K562 (cell line): ENCODE measurements around the gene GLB1L. TPM values are rescaled to one million over a fixed set of nuclear protein-coding genes. Genes with fewer than 3 reads are reported as not detected.

Source experiments
- ADNP ChIP-seq: fragments of 200-800 bp; sonication (Bioruptor generic); IDR thresholded peaks from 2 replicates; pipeline ENCODE4 v1.6.1; 2016; ENCODE audit warnings: missing genetic modification characterization, missing compliant biosample characterization
- CCNT2 ChIP-seq: IDR thresholded peaks from 2 replicates; pipeline ENCODE4 v1.6.1; 2011; ENCODE audit warnings: borderline replicate concordance, low read depth, mild to moderate bottlenecking, moderate library complexity, mixed read lengths, low read length; ENCODE audit not compliant: insufficient read length; ENCODE audit errors: extremely low read depth
- CREM ChIP-seq: IDR thresholded peaks from 2 replicates; pipeline ENCODE4 v1.6.1; 2014; ENCODE audit warnings: antibody characterized with exemption, low read depth
- DIDO1 ChIP-seq: fragments of 450-650 bp; IDR thresholded peaks from 2 replicates; pipeline ENCODE4 v1.6.1; 2016; ENCODE audit warnings: low read depth, missing biosample characterization, missing genetic modification characterization
- ESRRB ChIP-seq: fragments of 250-450 bp; sonication (Bioruptor Pico); IDR thresholded peaks from 2 replicates; pipeline ENCODE4 v1.5.0; 2020; ENCODE audit warnings: mild to moderate bottlenecking, moderate library complexity, borderline replicate concordance
- ETV6 ChIP-seq, 3 experiments: fragments of 150-350 bp in 1 of 3; sonication (generic) in 1 of 3; formaldehyde crosslinking in 1 of 3; IDR thresholded peaks; 2 replicates each; pipeline versions ENCODE4 v1.6.1 to v1.8.0; 2014 to 2022; ENCODE audit warnings: borderline replicate concordance in 2 of 3, low read depth in 2 of 3, antibody characterized with exemption in 1 of 3, low read length in 1 of 3, mild to moderate bottlenecking in 1 of 3, missing genetic modification reagents in 1 of 3
- EWSR1 ChIP-seq: fragments of 450-650 bp; IDR thresholded peaks from 2 replicates; pipeline ENCODE4 v1.6.1; 2018; ENCODE audit warnings: borderline replicate concordance, mild to moderate bottlenecking, low read depth, moderate library complexity; ENCODE audit not compliant: partially characterized antibody
- FOXA1 ChIP-seq: fragments of 450-650 bp; IDR thresholded peaks from 2 replicates; pipeline ENCODE4 v1.6.1; 2016; ENCODE audit warnings: mild to moderate bottlenecking, borderline replicate concordance
- KDM5B ChIP-seq: fragments of 200-600 bp; sonication (generic); IDR thresholded peaks from 2 replicates; pipeline ENCODE4 v1.6.1; 2012; ENCODE audit warnings: low read depth, mild to moderate bottlenecking, moderate library complexity, low read length, control low read depth, inconsistent platforms; ENCODE audit not compliant: insufficient replicate concordance
- NFATC3 ChIP-seq: fragments of 450-650 bp; IDR thresholded peaks from 2 replicates; pipeline ENCODE4 v1.6.1; 2017; ENCODE audit warnings: mild to moderate bottlenecking
- NFYB ChIP-seq: IDR thresholded peaks from 2 replicates; pipeline ENCODE4 v1.6.1; 2011; ENCODE audit warnings: mild to moderate bottlenecking, moderate library complexity; ENCODE audit not compliant: insufficient read length; ENCODE audit errors: extremely low read depth
- NR1H2 ChIP-seq: sonication (generic); formaldehyde crosslinking; IDR thresholded peaks from 2 replicates; pipeline ENCODE4 v1.4.0; 2020; ENCODE audit warnings: mild to moderate bottlenecking, missing genetic modification reagents
- NRF1 ChIP-seq, 2 experiments: fragments of 450-650 bp; IDR thresholded peaks in 1 of 2; conservative IDR thresholded peaks in 1 of 2; 2 replicates each; pipeline ENCODE4 v1.6.1; 2014; ENCODE audit warnings: mild to moderate bottlenecking in 2 of 2
- POLR2A ChIP-seq: fragments of 450-650 bp; conservative IDR thresholded peaks from 2 replicates; pipeline ENCODE4 v1.6.1; 2016
- POLR2H ChIP-seq: IDR thresholded peaks from 2 replicates; pipeline ENCODE4 v1.6.1; 2016; ENCODE audit warnings: missing genetic modification characterization, low read depth, mild to moderate bottlenecking, control low read depth, missing compliant biosample characterization, moderate library complexity
- RBFOX2 ChIP-seq: fragments of 200-400 bp; formaldehyde crosslinking; IDR thresholded peaks from 2 replicates; pipeline ENCODE4 v1.6.1; 2017; ENCODE audit warnings: low read depth, mild to moderate bottlenecking, low read length, moderate library complexity
- RBM22 ChIP-seq: fragments of 200-400 bp; formaldehyde crosslinking; IDR thresholded peaks from 2 replicates; pipeline ENCODE4 v1.6.1; 2018; ENCODE audit warnings: low read length, low read depth; ENCODE audit not compliant: poor library complexity, severe bottlenecking
- RBM25 ChIP-seq: fragments of 200-400 bp; formaldehyde crosslinking; IDR thresholded peaks from 2 replicates; pipeline ENCODE4 v1.6.1; 2018; ENCODE audit warnings: low read length, low read depth, moderate library complexity; ENCODE audit not compliant: severe bottlenecking
- RBM34 ChIP-seq: fragments of 200-400 bp; formaldehyde crosslinking; IDR thresholded peaks from 2 replicates; pipeline ENCODE4 v1.6.1; 2018; ENCODE audit warnings: low read length, borderline replicate concordance; ENCODE audit not compliant: insufficient read depth
- RHOXF2B ChIP-seq: fragments of 250-450 bp; sonication (Bioruptor Pico); conservative IDR thresholded peaks from 2 replicates; pipeline ENCODE4 v1.5.1; 2021
- SFPQ ChIP-seq: fragments of 200-400 bp; formaldehyde crosslinking; IDR thresholded peaks from 2 replicates; pipeline ENCODE4 v1.6.1; 2017; ENCODE audit warnings: mild to moderate bottlenecking, low read depth, low read length, moderate library complexity
- SNRNP70 ChIP-seq: fragments of 200-400 bp; formaldehyde crosslinking; optimal IDR thresholded peaks from 2 replicates; pipeline ENCODE3; 2017; ENCODE audit warnings: low read depth, low read length
- TGIF2 ChIP-seq: sonication (generic); formaldehyde crosslinking; IDR thresholded peaks from 2 replicates; pipeline ENCODE4 v1.8.1; 2022; ENCODE audit warnings: mild to moderate bottlenecking, missing genetic modification reagents, moderate library complexity
- ZBTB1 ChIP-seq: sonication (generic); formaldehyde crosslinking; IDR thresholded peaks from 2 replicates; pipeline ENCODE4 v1.8.1; 2023; ENCODE audit warnings: missing genetic modification reagents, low read depth, mild to moderate bottlenecking, borderline replicate concordance
- ZNF217 ChIP-seq: sonication (generic); formaldehyde crosslinking; IDR thresholded peaks from 2 replicates; pipeline ENCODE4 v1.8.0; 2022; ENCODE audit warnings: mild to moderate bottlenecking, missing genetic modification reagents
- ZNF551 ChIP-seq: fragments of 250-450 bp; sonication (Bioruptor Pico); IDR thresholded peaks from 2 replicates; pipeline ENCODE4 v1.5.0; 2021; ENCODE audit warnings: mild to moderate bottlenecking, moderate library complexity
- ZNF695 ChIP-seq: fragments of 450-650 bp; formaldehyde crosslinking; IDR thresholded peaks from 2 replicates; pipeline ENCODE4 v1.4.0; 2020; ENCODE audit warnings: mild to moderate bottlenecking, moderate library complexity
- ZNF830 ChIP-seq: fragments of 250-450 bp; sonication (Bioruptor Pico); IDR thresholded peaks from 2 replicates; pipeline ENCODE4 v1.5.0; 2021; ENCODE audit warnings: mild to moderate bottlenecking
- polyA plus RNA-seq, 8 experiments: library from polyadenylated mRNA; depleted of rRNA in 4 of 8; stranded (reverse) in 5 of 8; unstranded in 3 of 8; fragments of >200 nt; fragmentation: Nextera tagmentation in 2 of 8; fragmentation: Illumina TruSeq in 1 of 8; extraction: Ambion mirVana in 2 of 8; extraction: Trizol in 1 of 8; gene quantifications; 2 replicates each; pipeline versions ENCODE4 v1.2.1 to v1.2.3, GENCODE V29; 2011 to 2014; ENCODE audit warnings: inconsistent platforms in 1 of 8, missing spikeins in 1 of 8
- total RNA-seq, 7 experiments: library from RNA; depleted of rRNA in 6 of 7; stranded (reverse); fragments of >200 nt in 6 of 7; fragmentation: Illumina TruSeq in 2 of 7; extraction: Trizol in 2 of 7; gene quantifications; 2 replicates each; pipeline versions ENCODE4 v1.2.1 to v1.2.3, GENCODE V29; 2011 to 2021; ENCODE audit warnings: low replicate concordance in 1 of 7

Gene GLB1L
- total and polyA plus RNA-seq, 9 of the 15 experiments (the other 6 are each of a cell fraction or from before 2014, with no cell fraction given), result 0.42 to 2.9 (median 2.5) TPM

GRCh38 chr2:219245148-219245898, at the start of gene GLB1L, which contains the start of gene STK16 (continued):
- TF ChIP-seq ADNP (tag), result no peak
- TF ChIP-seq SFPQ, result no peak
- TF ChIP-seq CCNT2, result peak; percentile 46
- TF ChIP-seq ZBTB1 (CRISPR knock-in tag), result no peak
- no peak for TF ChIP-seq SNRNP70
- TF ChIP-seq POLR2H (tag), result peak; percentile 69
- no peak for TF ChIP-seq ZNF695 (CRISPR knock-in tag)
- TF ChIP-seq DIDO1 (tag), result peak; percentile 43; the same call in 1 of the 2 replicates
- TF ChIP-seq ZNF217, result no peak
- TF ChIP-seq POLR2A, result peak; percentile 92
- TF ChIP-seq ZNF551, result no peak
- TF ChIP-seq ETV6 (IDR thresholded peaks at IDR 0.05; ENCODE audit: borderline replicate concordance in 1 of 2, low read depth in 2 of 2, low read length in 1 of 2), result no peak
- no peak for TF ChIP-seq ETV6 (CRISPR knock-in tag; IDR thresholded peaks at IDR 0.05; ENCODE audit: borderline replicate concordance)
- no peak for TF ChIP-seq TGIF2 (CRISPR knock-in tag)
- no peak for TF ChIP-seq RHOXF2B (CRISPR knock-in tag)
- no peak for TF ChIP-seq EWSR1
- TF ChIP-seq RBM22, result peak; percentile 77
- TF ChIP-seq RBM25, result no peak
- TF ChIP-seq ZNF830 (CRISPR knock-in tag), result no peak
- TF ChIP-seq NFATC3, result no peak
- no peak for TF ChIP-seq NR1H2 (CRISPR knock-in tag)
- TF ChIP-seq ESRRB (CRISPR knock-in tag), result no peak
- TF ChIP-seq FOXA1, result no peak
- TF ChIP-seq RBM34, result no peak
- TF ChIP-seq KDM5B, result peak; percentile 90
- TF ChIP-seq NRF1 (conservative IDR thresholded peaks at IDR 0.05 in 1 of 2, IDR thresholded peaks at IDR 0.05 in 1 of 2), result no peak
- no peak for TF ChIP-seq NFYB
- TF ChIP-seq CREM, result peak; percentile 99
- TF ChIP-seq RBFOX2, result peak; percentile 97
